Right lobe of liver (tissue), 4 donors: Measurements from ENCODE around the gene RAB1A.
"Not testable (repeated sequence)": the region's sequence is repeated elsewhere in the genome, so short reads cannot be mapped to it uniquely, and the experiment has no call there.

ENCODE experiments used
- CTCF ChIP-seq, 4 donors: fragments of 200-600 bp in 3 of 4; fragments of 450-650 bp in 1 of 4; IDR thresholded peaks; one replicate each; pipeline versions ENCODE4 v1.5.1 to v1.8.0; 2016 to 2022; ENCODE audit warnings: antibody characterized with exemption in 4 of 4, mild to moderate bottlenecking in 2 of 4
- POLR2A ChIP-seq: fragments of 450-650 bp; IDR thresholded peaks from one replicate; pipeline ENCODE4 v1.6.1; 2017; ENCODE audit warnings: antibody characterized with exemption, mild to moderate bottlenecking
- donor health status: DM: no; HTN: no; CAD: no.
- donor health status: DM: no; HTN: no; CAD: no.
- donor health status: DM: no; HTN: yes; CAD: no.

- TF ChIP-seq POLR2A; CTCF (IDR thresholded peaks at IDR 0.05): not testable (repeated sequence)
These were observed 27.9 kb upstream of the RAB1A start for GRCh38 chr2:65157856-65158255.
